GM11168 (cell line): ENCODE measurements around the gene RAB9A.

ENCODE experiments used
- in situ Hi-C: fragments of 300-500 bp; cut with MboI; formaldehyde crosslinking; loops from one replicate; pipeline ENCODE4 v1.12.0; 2022; ENCODE audit warnings: low sequenced_read_pairs; ENCODE audit not compliant: unreplicated experiment

The RAB9A gene

GRCh38 chrX:13734278-13735172 is 45.6 kb downstream of the RAB9A start, which contains the start of the genes OFD1 and TRAPPC2:
Gene OFD1, plus strand, starts transcription at chrX:13734748. Its CDS starts 324 bp downstream, at chrX:13735072.
Gene TRAPPC2, minus strand, starts transcription at chrX:13734620. Its CDS starts 14,657 bp downstream, at chrX:13719963.
- in situ Hi-C loops: no loop called here

- in situ Hi-C loops: no loop called here
Observed at GRCh38 chrX:13741695-13742094, 52.8 kb downstream of the RAB9A start.

- in situ Hi-C loops: no loop called here
Observed at GRCh38 chrX:13742397-13743176, 53.7 kb downstream of the RAB9A start.

GRCh38 chrX:13747836-13748235 is 58.9 kb downstream of the RAB9A start:
- in situ Hi-C loops: loop anchor here (5.0 kb wide), 1 partner anchor 91 kb away; no protein-coding TSS in a partner anchor

- in situ Hi-C loops: loop anchor here (5.0 kb wide), 1 partner anchor 91 kb away; no protein-coding TSS in a partner anchor
Observed at GRCh38 chrX:13748486-13748885, 59.6 kb downstream of the RAB9A start.

- in situ Hi-C loops: no loop called here
Observed at GRCh38 chrX:13750204-13750603, 61.3 kb downstream of the RAB9A start.

GRCh38 chrX:13750812-13751211 is 61.9 kb downstream of the RAB9A start:
- in situ Hi-C loops: no loop called here

GRCh38 chrX:13752141-13752540 is 63.2 kb downstream of the RAB9A start:
- in situ Hi-C loops: no loop called here

- in situ Hi-C loops: no loop called here
Observed at GRCh38 chrX:13752646-13753045, 63.7 kb downstream of the RAB9A start.

GRCh38 chrX:13754765-13755164 is 65.8 kb downstream of the RAB9A start:
- in situ Hi-C loops: no loop called here

GRCh38 chrX:13755254-13755653 is 66.3 kb downstream of the RAB9A start:
- in situ Hi-C loops: no loop called here

GRCh38 chrX:13756381-13756780 is 67.5 kb downstream of the RAB9A start:
- in situ Hi-C loops: no loop called here

- in situ Hi-C loops: no loop called here
Observed at GRCh38 chrX:13759152-13759718, 70.3 kb downstream of the RAB9A start.
